ENCODE data around the gene SUGCT.

DNA sequence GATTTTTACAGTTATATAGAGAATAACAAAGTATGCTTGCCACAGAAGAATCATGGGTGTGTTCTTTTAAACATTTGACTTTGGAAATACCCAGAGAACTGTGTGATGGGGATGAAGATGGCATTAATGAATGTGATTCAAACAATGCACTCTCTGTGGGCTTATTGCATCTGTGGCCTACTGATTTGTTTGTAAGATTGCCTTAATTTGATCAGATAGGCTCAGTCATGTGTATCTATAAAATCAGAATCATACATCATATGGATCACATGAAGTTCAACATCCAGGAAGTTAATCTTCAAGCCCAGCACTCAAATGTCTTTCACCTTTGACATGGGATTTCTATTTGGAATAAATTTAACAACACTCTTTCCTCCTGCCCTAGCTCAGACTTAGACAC is 410.9 kb downstream of the SUGCT start:
- TF ChIP-seq, protein P1, sequence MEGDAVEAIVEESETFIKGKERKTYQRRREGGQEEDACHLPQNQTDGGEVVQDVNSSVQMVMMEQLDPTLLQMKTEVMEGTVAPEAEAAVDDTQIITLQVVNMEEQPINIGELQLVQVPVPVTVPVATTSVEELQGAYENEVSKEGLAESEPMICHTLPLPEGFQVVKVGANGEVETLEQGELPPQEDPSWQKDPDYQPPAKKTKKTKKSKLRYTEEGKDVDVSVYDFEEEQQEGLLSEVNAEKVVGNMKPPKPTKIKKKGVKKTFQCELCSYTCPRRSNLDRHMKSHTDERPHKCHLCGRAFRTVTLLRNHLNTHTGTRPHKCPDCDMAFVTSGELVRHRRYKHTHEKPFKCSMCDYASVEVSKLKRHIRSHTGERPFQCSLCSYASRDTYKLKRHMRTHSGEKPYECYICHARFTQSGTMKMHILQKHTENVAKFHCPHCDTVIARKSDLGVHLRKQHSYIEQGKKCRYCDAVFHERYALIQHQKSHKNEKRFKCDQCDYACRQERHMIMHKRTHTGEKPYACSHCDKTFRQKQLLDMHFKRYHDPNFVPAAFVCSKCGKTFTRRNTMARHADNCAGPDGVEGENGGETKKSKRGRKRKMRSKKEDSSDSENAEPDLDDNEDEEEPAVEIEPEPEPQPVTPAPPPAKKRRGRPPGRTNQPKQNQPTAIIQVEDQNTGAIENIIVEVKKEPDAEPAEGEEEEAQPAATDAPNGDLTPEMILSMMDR (conservative IDR thresholded peaks at IDR 0.05; ENCODE audit: low read length), result no peak
- TF ChIP-seq EZH2phosphoT487 (IDR thresholded peaks at IDR 0.05; ENCODE audit: borderline replicate concordance), result no peak
